ENCODE data around the gene FAM217A.

Gene FAM217A

GRCh38 chr6:4021133-4021853, 57.6 kb downstream of the FAM217A start:
- DNase-seq: peak; percentile 99

- no peak for DNase-seq
These were observed 58.2 kb downstream of the FAM217A start for GRCh38 chr6:4020822-4021132.

GRCh38 chr6:4018924-4019236, 60.1 kb downstream of the FAM217A start:
- no peak for DNase-seq
